Measurements from ENCODE around the gene TSPAN9. TPM values are rescaled to one million over a fixed set of nuclear protein-coding genes. Genes with fewer than 3 reads are reported as not detected.

Gene TSPAN9
- total and polyA plus RNA-seq, 8 donors, result 1.4 to 58.3 (median 7.9) TPM

GRCh38 chr12:3333583-3333982 lies 256.4 kb downstream of the TSPAN9 start:
- 42 to 54% (median 45%) methylated on average over 10 of the region's 10 CpGs for WGBS, 5 donors

DNA sequence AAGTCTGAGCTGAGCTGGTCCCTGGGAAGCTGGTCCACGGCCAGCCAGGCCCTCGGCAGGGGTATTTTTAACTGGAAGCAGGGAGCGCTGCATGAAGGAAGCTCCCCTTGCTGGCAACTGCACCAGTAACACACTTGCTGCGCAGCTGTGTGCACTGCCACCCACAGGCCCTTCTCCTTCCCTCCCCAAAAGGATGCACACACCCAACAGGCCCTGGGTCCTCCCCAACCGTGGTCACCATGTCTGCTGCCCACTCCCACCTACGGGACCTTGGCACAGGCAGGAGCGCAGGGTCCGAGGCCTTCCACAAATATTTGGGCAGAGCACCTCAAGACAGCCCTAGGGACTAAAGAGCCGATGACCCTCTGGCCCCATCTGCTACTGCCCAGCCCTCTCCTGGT lies 256.8 kb downstream of the TSPAN9 start:
- no peaks in the 10 kb centered on the region for H3K36me3 ChIP-seq
- no peak for DNase-seq
- no peak for TF ChIP-seq EP300 (IDR thresholded peaks at IDR 0.05)
- TF ChIP-seq POLR2A (IDR thresholded peaks at IDR 0.05), result no peak
- no peaks in the 10 kb centered on the region for H3K9me3 ChIP-seq
- peaks cover 0 to 10% (median 5%) of the 10 kb centered on the region in 4 donors for H3K4me1 ChIP-seq
- intact Hi-C loops (cut with DNase I; ENCODE audit: low total_unique reads), result no loop called here
- peaks cover 0 to 20% (median 0%) of the 10 kb centered on the region in 3 donors for H3K27me3 ChIP-seq
- no peak overlapping the region for H3K27ac ChIP-seq
- no peak overlapping the region for H3K4me3 ChIP-seq
- 76 to 92% (median 80%) methylated on average over 9 of the region's 9 CpGs for WGBS, 5 donors

More at GRCh38 chr12:3333583-3333982, 256.4 kb downstream of the TSPAN9 start:
- Histone ChIP-seq H3K4me1 (peaks cover 0 to 10% (median 5%) of the 10 kb centered on the region in 4 donors), H3K27ac (no peak overlapping the region), H3K27me3 (peaks cover 0 to 20% (median 0%) of the 10 kb centered on the region in 3 donors), H3K9me3 (no peaks in the 10 kb centered on the region), H3K4me3 (no peak overlapping the region), H3K36me3 (no peaks in the 10 kb centered on the region)
- no peak for DNase-seq
- TF ChIP-seq EP300 (IDR thresholded peaks at IDR 0.05) (no peak), POLR2AphosphoS5 (IDR thresholded peaks at IDR 0.05) (no peak), POLR2A (IDR thresholded peaks at IDR 0.05) (no peak), CTCF (IDR thresholded peaks at IDR 0.05) (no peak)
- intact Hi-C loops (cut with DNase I; ENCODE audit: low total_unique reads), result no loop called here

DNA sequence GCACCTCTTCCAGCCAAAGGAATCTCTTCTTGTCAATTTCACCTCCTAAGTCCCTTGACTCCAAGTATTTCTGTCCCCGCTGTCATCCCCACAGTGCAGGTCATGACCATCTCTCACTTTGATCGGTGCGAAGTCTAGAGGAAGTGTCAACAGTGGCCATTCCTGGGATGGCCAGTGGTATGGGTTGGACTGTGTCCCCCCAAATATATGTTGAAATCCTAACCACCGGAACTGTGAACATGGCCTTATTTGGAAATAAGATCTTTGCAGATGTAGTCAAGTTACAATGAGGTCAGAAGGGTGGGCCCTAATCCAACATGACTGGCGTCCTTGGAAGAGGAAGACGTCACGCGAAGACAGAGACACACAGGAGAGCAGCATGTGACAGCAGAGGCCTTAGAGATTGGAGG lies 257.9 kb downstream of the TSPAN9 start:
- Histone ChIP-seq H3K27ac (no peak overlapping the region), H3K4me3 (no peak overlapping the region), H3K27me3 (peaks cover 0 to 20% (median 0%) of the 10 kb centered on the region in 3 donors), H3K9me3 (no peaks in the 10 kb centered on the region), H3K4me1 (peaks cover 0 to 10% (median 5%) of the 10 kb centered on the region in 4 donors), H3K36me3 (no peaks in the 10 kb centered on the region)
- 85 to 91% (median 90%) methylated on average over 8 of the region's 8 CpGs for WGBS, 5 donors
- intact Hi-C loops (cut with DNase I; ENCODE audit: low total_unique reads), result no loop called here
- DNase-seq, result no peak
- no peak for TF ChIP-seq POLR2AphosphoS5 (IDR thresholded peaks at IDR 0.05)
- TF ChIP-seq POLR2A (IDR thresholded peaks at IDR 0.05), result no peak
- no peak for TF ChIP-seq CTCF (IDR thresholded peaks at IDR 0.05)
- TF ChIP-seq EP300 (IDR thresholded peaks at IDR 0.05), result no peak

Small RNA genes lying within 50 kb of the gene (small RNA-seq; reads per million reads assigned to genes)
- gene AC005912.1, result 0 to 0.30 (median 0.03) reads per million in 4 donors
- 0 reads per million in 4 donors for gene RF00017

Other genes starting within 250 kb of the TSPAN9 start
- 10 to 100 TPM in 1 of 5 donors, 1 to 10 TPM in 1, under 1 TPM in 1, not detected in 2; 0.92 to 24.3 (median 4.7) TPM for gene NRIP2, start 242.3 kb upstream of the TSPAN9 start, total RNA-seq
- under 1 TPM; 0.31 to 0.87 (median 0.63) TPM for gene NRIP2, start 242.3 kb upstream of the TSPAN9 start, polyA plus RNA-seq
- gene TEX52, start 220.3 kb upstream of the TSPAN9 start, total RNA-seq, result not detected
- gene TEX52, start 220.3 kb upstream of the TSPAN9 start, polyA plus RNA-seq, result not detected
- 10 to 100 TPM in 2 of 5 donors, 1 to 10 TPM in 2, not detected in 1; 3.5 to 23.2 (median 7.1) TPM for gene FOXM1, start 200.2 kb upstream of the TSPAN9 start, total RNA-seq
- gene FOXM1, start 200.2 kb upstream of the TSPAN9 start, polyA plus RNA-seq, result 10 to 100 TPM in 1 of 3 donors, 1 to 10 TPM in 2; 3.7 to 10.5 (median 7.6) TPM
- gene RHNO1, start 200.2 kb upstream of the TSPAN9 start, total RNA-seq, result 10 to 100 TPM in 2 of 5 donors, 1 to 10 TPM in 2, not detected in 1; 7.0 to 92.0 (median 14.1) TPM
- gene RHNO1, start 200.2 kb upstream of the TSPAN9 start, polyA plus RNA-seq, result 10 to 100 TPM; 12.7 to 18.4 (median 14.7) TPM
- gene TULP3, start 186.5 kb upstream of the TSPAN9 start, total RNA-seq, result 10 to 100 TPM; 10.7 to 73.5 (median 30.3) TPM
- gene TULP3, start 186.5 kb upstream of the TSPAN9 start, polyA plus RNA-seq, result 10 to 100 TPM in 2 of 3 donors, 1 to 10 TPM in 1; 9.2 to 11.7 (median 11.3) TPM
- 1 to 10 TPM in 3 of 5 donors, not detected in 2; 7.9 to 8.4 (median 8.3) TPM for gene TEAD4, start 118.0 kb upstream of the TSPAN9 start, total RNA-seq
- gene TEAD4, start 118.0 kb upstream of the TSPAN9 start, polyA plus RNA-seq, result 10 to 100 TPM in 1 of 3 donors, 1 to 10 TPM in 2; 5.7 to 10.6 (median 9.2) TPM